Activated CD4-positive, CD25-positive, alpha-beta regulatory T cell treated with anti-CD3 and anti-CD28 coated beads, Interleukin-2, amount 50 U/mL, for 16 hours (primary cell): Measurements from ENCODE around the gene GCNT1.
"Not testable (repeated sequence)": the region's sequence is repeated elsewhere in the genome, so short reads cannot be mapped to it uniquely, and the experiment has no call there.

Source experiments
- DNase-seq: peaks from one replicate; pipeline ENCODE4 v3.0.0-alpha.2; 2020; ENCODE audit warnings: low read depth, low spot score

GCNT1 gene

GRCh38 chr9:76443887-76444286 lies 15.1 kb upstream of the GCNT1 start:
- DNase-seq = no peak

DNA sequence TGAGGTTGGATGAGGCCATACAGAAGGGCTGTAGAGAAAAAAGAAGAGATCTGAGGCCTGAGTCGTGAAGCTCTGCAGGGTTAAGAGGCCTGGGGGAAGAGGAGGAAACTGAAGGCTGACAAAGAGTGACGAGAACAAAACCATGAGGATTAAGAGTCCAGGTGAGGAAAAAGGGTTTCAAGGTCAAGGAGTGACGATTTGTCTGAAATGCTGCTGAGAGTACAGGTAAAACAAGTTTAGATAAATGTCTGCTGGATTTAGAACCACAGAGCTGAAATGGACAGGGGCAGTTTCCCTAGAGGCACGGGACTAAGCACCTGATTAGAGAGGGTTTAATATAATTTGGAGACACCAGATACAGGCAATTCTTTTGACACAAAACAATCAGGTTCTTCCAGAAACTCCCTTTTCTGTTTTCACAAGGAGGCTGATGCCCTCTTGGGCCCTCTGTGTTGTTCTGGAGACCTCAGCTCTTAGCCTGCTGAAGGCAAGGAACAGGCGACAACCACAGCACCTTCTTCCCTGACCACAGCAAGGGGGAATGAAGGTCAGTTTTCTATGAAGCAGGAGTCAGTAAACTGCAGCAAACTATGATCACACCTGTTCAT lies 14.6 kb upstream of the GCNT1 start:
- no peak for DNase-seq

DNA sequence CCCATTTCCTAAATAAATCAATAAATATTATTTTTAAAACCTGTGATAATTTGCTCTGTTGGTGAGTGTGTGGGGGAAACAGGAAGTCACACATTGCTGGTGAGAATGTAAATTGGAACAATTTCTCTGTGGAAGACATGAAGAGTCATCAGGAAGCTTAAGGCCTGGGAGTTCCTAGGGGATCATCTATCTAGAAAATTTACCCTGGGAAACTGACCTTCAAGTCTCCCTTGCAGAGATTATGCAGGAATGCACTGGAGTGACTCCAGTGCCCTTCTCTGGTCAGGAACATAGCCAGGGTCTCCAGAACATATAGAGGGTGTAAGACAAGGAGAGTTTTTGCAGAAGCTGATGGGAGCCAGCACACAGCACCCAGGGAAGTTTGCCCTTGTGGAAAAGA lies 13.0 kb upstream of the GCNT1 start:
- DNase-seq = no peak

DNA sequence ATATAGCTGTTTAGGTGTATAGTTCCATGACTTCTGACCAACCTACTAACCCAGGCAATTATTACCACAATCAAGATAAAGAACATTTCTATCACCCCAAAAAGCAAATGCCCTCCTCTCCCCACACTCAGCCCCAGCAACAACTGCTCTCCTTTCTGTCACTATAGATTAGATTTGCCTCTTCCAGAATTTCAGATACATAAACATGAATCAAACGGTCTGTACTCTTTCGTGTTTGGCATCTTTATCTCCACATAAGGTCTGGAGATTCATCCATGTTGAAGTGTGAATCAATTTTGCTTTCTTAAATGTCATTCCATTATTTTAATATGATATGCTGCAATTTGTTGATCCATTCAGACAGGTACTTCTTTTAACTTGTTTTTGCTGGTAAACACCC lies 10.5 kb upstream of the GCNT1 start:
- DNase-seq = no peak

GRCh38 chr9:76451234-76451633 lies 7.7 kb upstream of the GCNT1 start:
- DNase-seq = no peak

DNA sequence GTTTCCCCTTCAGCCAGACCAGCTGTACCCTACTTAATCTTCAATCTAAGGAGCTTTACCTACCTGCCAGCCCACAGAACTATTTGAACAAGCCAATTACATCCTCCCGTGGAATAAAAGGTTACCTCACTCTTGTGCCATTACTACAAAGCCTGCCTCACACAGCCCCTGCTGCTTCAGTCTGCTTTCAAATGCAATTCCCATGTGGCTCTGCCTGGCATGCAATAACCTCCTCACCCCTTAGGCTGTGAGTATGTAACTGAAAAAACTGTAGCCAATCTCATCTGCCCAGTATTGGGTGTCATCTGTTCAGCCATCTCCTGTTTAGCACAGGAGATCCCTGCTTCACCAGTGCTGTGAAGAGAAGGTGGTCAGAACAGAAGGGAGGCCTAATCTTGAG lies 6.1 kb upstream of the GCNT1 start:
- DNase-seq = no peak

- DNase-seq = no peak
Measured at GRCh38 chr9:76453785-76454184, 5.2 kb upstream of the GCNT1 start.

DNA sequence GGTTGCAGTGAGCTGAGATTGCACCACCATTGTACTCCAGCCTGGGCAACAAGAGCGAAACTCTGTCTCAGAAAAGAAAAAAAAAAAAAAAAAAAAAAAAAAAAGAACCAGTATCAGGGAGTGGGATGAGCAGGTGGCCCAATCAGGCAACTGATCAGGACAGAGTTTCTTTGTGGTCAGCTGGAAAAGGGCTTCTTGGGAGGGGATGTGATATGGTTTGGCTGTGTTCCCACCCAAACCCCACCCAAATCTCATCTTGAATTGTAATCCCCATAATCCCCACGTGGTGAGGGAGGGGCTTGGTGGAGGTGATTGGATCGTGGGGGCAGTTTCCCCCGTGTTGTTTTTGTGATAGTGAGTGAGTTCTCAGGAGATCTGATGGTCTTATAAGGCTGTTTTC lies 4.7 kb upstream of the GCNT1 start:
- DNase-seq = no peak

DNA sequence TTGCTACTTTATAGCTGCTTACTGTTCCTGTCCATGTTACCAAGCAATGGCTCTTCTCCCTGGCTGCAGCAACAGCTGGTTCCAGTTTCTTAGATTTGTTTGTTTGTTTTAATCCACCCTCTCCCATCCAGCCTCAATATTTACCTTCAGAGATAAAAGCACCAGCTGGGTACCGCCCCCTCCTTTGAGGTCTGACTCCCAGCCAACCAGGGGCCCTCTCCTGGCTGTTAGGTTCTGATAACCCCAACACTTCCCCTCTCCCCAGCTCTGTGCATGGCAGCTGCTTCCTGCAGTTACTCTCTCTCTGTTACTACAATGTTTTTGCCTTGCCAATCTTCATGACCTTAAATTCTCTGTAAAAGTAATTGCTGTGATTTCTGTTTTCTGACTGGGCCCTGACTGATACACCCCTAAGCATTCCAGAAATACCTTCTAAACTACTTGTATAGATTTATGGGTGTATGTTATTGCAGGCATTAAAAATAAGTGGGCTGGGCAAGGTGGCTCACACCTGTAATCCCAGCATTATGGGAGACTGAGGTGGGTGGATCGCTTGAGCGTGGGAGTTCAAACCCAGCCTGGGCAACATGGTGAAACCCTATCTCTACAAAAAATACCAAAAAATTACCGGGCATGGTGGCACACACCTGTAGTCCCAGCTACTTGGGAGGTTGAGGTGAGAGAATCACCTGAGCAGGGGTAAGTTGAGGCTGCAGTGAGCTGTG lies 2.6 kb upstream of the GCNT1 start:
- no peak for DNase-seq

- DNase-seq = no peak
Measured at GRCh38 chr9:76459694-76460635, 983 bp downstream of the GCNT1 start.

DNA sequence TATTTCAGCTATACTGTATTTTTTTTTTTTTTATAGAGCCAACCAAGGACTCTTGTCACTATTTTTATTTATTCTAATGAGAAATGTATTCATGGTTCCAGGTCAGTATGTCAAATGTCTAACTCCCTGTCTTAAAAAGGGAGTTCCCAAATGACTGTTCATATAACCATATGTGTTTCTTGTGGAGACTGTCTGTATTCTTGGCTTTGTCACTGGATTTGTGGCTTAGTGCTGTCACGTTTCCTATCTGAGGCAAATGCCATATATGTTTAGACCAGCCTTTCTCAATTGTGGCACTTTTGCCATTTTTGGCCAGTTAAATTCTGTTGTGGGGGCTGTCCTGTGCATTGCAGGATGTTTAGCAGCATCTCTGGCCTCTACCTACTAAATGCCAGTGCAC lies 3.1 kb downstream of the GCNT1 start:
- no peak for DNase-seq

DNA sequence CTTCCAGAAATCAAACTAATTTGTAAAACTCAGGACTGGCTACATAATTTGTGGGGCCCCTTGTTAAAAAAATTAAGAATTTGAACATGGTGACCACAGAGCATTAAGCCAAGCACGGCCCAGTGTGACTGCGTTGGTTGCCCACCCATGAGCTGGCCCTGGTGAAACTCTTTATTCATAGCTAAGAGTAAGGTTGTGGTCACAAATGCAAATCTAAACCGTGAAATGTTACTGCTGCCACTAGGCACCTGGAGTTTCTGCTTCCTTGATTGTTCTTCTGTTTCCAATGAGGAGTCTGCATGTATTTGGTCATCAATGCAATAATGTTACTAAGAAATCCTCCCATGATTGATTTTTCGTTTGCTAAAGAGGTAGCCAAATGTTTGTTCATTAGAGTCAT lies 4.2 kb downstream of the GCNT1 start:
- no peak for DNase-seq

DNA sequence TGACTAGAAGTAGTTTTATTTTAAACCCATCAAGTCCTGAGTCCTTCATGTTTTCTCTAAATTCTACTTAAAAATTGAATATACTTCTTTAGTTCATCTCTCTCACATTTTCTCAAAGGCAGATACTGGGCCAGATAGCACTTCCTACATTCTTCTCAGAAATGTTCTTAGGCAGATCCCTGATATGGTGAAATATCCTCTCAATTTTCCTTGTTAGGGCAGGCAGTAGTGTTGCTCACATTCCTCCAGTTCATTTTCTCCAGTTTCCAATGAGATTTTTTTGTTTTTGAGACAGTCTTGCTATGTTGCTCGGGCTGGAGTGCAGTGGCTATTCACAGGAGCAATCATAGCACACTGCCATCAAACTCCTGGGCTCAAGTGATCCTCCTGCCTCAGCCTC lies 5.7 kb downstream of the GCNT1 start:
- DNase-seq = no peak

DNA sequence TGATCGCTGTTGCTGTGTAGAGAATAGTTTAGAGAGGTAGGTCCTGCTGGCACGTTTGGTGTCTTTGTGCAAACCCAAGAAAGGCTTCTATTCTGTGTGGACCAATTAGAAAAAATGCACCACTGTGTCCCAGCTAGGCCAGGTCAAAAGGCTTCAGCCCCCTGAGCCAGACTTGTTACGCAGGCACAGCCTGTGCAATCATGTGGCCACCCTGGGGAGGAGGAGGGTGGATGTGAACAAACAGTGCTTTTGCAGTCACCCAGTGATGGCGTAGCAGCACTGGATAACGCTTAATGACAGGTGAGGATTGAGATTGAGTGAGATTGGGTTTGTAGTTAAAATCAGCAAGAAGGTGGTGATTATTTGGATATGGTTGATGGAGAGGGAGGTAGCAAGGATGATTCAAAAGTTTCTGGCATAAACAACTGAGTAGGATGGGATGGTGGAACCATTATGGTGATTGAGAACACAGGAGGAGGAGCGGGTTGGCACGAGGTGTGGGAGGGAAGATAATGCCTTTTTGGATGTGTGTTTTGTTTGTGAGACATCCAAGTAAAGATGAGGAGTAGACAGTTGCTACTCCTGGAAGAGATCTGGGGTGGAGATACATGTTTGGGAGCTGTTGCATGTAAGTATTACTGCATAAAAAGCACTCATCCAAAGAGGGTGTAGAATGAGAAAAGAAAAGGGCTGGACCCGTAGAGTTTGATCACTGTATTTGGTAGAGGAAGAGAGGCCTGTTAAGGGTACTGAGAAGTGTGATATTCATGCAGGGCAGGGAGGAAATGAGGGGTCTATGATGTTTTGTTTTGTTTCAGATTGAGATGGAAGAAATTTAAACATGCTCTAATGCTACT lies 6.7 kb downstream of the GCNT1 start:
- no peak for DNase-seq

DNA sequence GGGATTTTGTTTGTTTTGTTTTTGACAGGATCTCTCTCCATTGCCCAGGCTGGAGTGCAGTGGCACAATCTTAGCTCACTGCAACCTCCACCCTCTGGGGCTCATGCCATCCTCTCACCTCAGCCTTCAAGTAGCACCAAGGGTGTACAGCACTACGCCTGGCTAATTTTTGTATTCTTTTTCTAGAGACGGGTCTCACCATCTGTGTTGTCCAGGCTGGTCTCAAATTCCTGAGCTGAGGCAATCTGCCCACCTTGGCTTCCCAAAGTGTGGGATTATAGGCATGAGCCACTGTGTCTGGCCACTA lies 7.3 kb downstream of the GCNT1 start:
- DNase-seq = no peak

DNA sequence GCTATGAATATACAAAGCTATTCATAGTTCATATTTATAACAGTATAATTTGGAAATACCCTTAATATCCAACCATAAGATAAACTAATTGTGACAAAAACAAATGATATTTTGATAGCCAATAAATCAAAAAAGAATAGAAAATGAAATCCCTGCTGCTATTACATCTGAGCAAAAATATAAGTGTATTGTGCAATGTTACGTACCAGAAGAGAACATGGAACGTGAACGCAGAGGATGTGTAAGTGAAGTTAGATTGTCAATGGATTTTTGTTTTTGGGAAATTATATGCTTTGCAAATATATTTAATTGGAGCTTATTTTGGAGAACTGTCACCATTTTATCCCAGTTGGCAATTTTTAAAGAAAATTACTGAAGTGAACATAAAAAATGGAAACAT lies 15.4 kb downstream of the GCNT1 start:
- no peak for DNase-seq

DNA sequence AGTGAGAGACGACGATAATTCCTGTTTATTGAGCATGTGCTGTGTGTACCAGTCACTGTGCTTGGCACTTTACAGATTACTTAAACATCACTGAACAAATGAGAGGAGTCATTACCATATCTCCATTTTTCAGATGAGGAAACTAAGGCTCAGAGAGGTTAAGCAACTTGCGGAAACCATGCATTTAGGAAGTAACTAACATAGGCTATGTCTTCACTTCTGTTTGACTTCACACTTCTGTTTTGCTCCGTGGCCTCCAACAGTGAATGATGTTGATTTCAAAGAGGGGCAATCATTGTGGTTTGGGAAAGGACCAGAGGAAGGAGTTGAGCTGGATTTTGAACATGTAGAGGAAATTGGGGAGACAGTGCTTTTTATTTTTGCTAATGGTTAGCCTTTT lies 16.7 kb downstream of the GCNT1 start:
- DNase-seq = no peak

DNA sequence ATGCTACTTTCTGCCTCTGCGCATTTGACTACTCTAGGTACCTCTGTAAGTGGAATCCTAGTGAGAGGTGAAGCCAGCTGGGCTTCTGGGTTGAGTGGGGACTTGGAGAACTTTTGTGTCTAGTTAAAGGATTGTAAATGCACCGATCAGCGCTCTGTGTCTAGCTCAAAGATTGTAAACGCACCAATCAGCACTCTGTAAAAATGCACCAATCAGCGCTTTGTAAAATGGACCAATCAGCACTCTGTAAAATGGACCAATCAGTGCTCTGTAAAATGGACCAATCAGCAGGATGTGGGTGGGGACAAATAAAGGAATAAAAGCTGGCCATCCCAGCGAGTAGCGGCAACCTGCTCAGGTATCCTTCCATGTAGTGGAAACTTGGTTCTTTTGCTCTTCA lies 18.8 kb downstream of the GCNT1 start:
- not testable (repeated sequence) for DNase-seq

- no peak for DNase-seq
Measured at GRCh38 chr9:76478226-76478625, 19.2 kb downstream of the GCNT1 start.

DNA sequence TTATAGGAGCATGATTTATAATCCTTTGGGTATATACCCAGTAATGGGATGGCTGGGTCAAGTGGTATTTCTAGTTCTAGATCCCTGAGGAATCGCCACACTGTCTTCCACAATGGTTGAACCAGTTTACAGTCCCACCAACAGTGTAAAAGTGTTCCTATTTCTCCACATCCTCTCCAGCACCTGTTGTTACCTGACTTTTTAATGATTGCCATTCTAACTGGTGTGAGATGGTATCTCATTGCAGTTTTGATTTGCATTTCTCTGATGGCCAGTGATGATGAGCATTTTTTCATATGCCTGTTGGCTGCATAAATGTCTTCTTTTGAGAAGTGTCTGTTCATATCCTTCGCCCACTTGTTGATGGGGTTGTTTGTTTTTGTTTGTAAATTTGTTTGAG lies 20.4 kb downstream of the GCNT1 start:
- DNase-seq = not testable (repeated sequence)

- no peak for DNase-seq
Measured at GRCh38 chr9:76486151-76486550, 27.2 kb downstream of the GCNT1 start.
